ENCODE results near the gene ENDOV.

Gene ENDOV

GRCh38 chr17:80468242-80468641 is 53.3 kb downstream of the ENDOV start:
- peaks cover 55% of the 10 kb centered on the region for H3K27me3 ChIP-seq (ENCODE audit: insufficient read depth, low read length)
- H2AFZ ChIP-seq (ENCODE audit: low read depth, low read length): no peak overlapping the region
- H3K9me3 ChIP-seq (ENCODE audit: low read length): no peaks in the 10 kb centered on the region
- no peak overlapping the region for H3K4me3 ChIP-seq (ENCODE audit: low read length)
- H3K36me3 ChIP-seq (ENCODE audit: insufficient read depth, low read length): no peaks in the 10 kb centered on the region
- H3K4me1 ChIP-seq (ENCODE audit: insufficient read depth, low read length): no peaks in the 10 kb centered on the region

GRCh38 chr17:80468781-80469493 is 54.0 kb downstream of the ENDOV start:
- no peak overlapping the region for H2AFZ ChIP-seq (ENCODE audit: low read depth, low read length)
- H3K4me1 ChIP-seq (ENCODE audit: insufficient read depth, low read length): no peaks in the 10 kb centered on the region
- no peaks in the 10 kb centered on the region for H3K9me3 ChIP-seq (ENCODE audit: low read length)
- peaks cover 51% of the 10 kb centered on the region for H3K27me3 ChIP-seq (ENCODE audit: insufficient read depth, low read length)
- H3K36me3 ChIP-seq (ENCODE audit: insufficient read depth, low read length): no peaks in the 10 kb centered on the region
- H3K4me3 ChIP-seq (ENCODE audit: low read length): no peak overlapping the region

GRCh38 chr17:80469667-80470066 is 54.7 kb downstream of the ENDOV start:
- H3K36me3 ChIP-seq (ENCODE audit: insufficient read depth, low read length): no peaks in the 10 kb centered on the region
- no peaks in the 10 kb centered on the region for H3K9me3 ChIP-seq (ENCODE audit: low read length)
- H3K4me1 ChIP-seq (ENCODE audit: insufficient read depth, low read length): peaks cover 5% of the 10 kb centered on the region
- H2AFZ ChIP-seq (ENCODE audit: low read depth, low read length): no peak overlapping the region
- peaks cover 44% of the 10 kb centered on the region for H3K27me3 ChIP-seq (ENCODE audit: insufficient read depth, low read length)
- no peak overlapping the region for H3K4me3 ChIP-seq (ENCODE audit: low read length)

- no peak overlapping the region for H2AFZ ChIP-seq (ENCODE audit: low read depth, low read length)
- no peaks in the 10 kb centered on the region for H3K9me3 ChIP-seq (ENCODE audit: low read length)
- H3K36me3 ChIP-seq (ENCODE audit: insufficient read depth, low read length): no peaks in the 10 kb centered on the region
- H3K4me1 ChIP-seq (ENCODE audit: insufficient read depth, low read length): peaks cover 14% of the 10 kb centered on the region
- no peak overlapping the region for H3K4me3 ChIP-seq (ENCODE audit: low read length)
- peaks cover 39% of the 10 kb centered on the region for H3K27me3 ChIP-seq (ENCODE audit: insufficient read depth, low read length)
These were observed 55.6 kb downstream of the ENDOV start for GRCh38 chr17:80470603-80471002.

DNA sequence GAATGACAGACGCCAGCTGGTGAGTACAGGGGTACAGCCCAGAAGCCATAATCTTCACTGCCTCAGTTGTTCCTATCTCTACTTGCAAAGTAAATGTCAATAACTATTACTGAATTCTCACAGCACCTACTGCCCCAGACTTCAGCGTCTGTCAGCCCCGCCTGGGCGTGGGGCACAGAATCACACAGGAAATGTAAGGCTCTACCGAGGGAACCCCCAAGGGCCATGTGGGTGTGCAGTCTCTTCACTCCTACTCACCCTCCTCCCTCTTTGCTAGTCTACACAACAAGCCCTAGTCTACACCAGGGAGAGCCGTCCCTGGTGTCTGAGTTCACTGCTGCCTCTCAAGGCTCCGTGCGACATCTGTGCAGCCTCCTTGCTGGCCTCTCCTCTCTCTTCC is 57.0 kb downstream of the ENDOV start:
- no peak overlapping the region for H2AFZ ChIP-seq (ENCODE audit: low read depth, low read length)
- peaks cover 42% of the 10 kb centered on the region for H3K27me3 ChIP-seq (ENCODE audit: insufficient read depth, low read length)
- H3K36me3 ChIP-seq (ENCODE audit: insufficient read depth, low read length): no peaks in the 10 kb centered on the region
- H3K4me1 ChIP-seq (ENCODE audit: insufficient read depth, low read length): peaks cover 16% of the 10 kb centered on the region
- no peaks in the 10 kb centered on the region for H3K9me3 ChIP-seq (ENCODE audit: low read length)
- H3K4me3 ChIP-seq (ENCODE audit: low read length): no peak overlapping the region

DNA sequence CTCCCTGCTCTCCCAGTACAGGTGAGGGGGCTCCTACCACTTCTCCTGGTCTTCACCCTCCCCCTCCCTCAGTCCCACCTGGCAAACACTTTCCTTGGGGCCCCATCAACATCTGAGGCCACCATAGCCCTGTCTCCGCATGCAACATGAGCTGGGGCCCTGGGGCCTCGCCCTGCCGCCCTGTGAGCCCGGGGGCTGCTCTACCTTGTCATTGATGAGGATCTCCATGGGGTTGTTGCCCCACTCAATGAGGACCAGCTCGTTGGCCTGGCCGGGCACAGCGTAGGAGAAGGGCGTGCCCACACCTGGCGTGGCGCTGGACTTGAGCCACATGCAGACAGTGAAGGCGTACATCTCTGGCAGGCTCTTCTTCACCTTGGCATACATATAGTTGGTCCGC is 58.0 kb downstream of the ENDOV start:
- peaks cover 44% of the 10 kb centered on the region for H3K27me3 ChIP-seq (ENCODE audit: insufficient read depth, low read length)
- no peaks in the 10 kb centered on the region for H3K9me3 ChIP-seq (ENCODE audit: low read length)
- H2AFZ ChIP-seq (ENCODE audit: low read depth, low read length): no peak overlapping the region
- H3K4me3 ChIP-seq (ENCODE audit: low read length): no peak overlapping the region
- peaks cover 16% of the 10 kb centered on the region for H3K4me1 ChIP-seq (ENCODE audit: insufficient read depth, low read length)
- no peaks in the 10 kb centered on the region for H3K36me3 ChIP-seq (ENCODE audit: insufficient read depth, low read length)

DNA sequence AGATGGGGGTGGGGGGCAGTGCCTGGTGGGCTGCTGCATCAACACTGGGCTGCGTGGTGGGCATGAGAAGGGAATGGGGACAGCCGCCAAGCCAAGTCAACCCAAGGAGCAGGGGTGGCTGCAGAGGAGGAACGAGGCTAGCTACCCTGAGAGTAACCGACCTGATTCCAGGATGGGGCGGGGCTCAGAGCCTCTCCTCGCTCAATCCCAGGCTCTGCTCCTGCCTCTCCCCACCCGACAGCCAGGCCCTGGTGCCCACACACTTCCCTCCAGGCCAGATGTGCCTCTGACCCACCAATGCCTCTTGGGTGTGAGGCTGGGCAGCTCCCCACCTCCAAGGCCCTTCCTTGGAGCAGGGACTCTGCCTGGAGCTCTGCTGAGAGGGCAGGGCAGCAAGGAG is 58.7 kb downstream of the ENDOV start:
- H3K27me3 ChIP-seq (ENCODE audit: insufficient read depth, low read length): peaks cover 47% of the 10 kb centered on the region
- H3K4me3 ChIP-seq (ENCODE audit: low read length): no peak overlapping the region
- no peaks in the 10 kb centered on the region for H3K36me3 ChIP-seq (ENCODE audit: insufficient read depth, low read length)
- no peak overlapping the region for H2AFZ ChIP-seq (ENCODE audit: low read depth, low read length)
- H3K4me1 ChIP-seq (ENCODE audit: insufficient read depth, low read length): peaks cover 16% of the 10 kb centered on the region
- no peaks in the 10 kb centered on the region for H3K9me3 ChIP-seq (ENCODE audit: low read length)

DNA sequence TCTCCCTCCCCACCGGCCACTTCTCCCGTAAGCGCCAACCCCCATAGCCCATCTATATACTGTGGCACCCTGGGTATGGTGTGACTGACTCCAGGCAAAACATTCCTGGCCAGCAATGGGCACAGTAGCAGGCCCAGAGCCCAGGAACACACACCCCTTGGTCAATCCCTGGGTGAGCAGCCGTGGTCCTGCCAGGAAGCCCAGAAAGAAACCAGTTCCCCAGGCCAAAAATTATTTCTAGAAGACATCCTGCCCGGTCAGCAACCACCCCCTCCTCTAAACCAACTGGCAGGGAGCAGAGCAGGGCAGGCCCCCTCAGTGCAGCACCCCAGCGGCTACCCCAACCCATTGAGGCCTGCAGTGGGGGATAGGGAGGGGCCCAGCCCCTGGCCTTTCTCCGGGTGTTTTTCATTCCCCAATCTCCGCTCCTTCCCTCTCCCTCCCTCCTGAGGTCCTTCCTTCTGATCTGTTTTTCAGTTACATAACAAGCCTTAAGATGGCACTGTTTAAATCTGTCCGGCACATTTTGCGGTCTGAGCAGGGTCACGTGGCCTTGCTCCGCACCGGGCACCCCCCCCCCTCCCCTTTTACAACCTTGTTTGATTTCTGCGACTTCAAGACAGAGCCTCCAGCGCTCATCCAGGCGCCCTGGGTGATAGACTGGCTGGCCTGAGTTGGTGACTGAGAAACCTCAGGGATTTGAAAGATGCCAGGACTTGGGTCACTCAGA is 59.4 kb downstream of the ENDOV start:
- H3K9me3 ChIP-seq (ENCODE audit: low read length): no peaks in the 10 kb centered on the region
- peak overlapping the region; percentile 2 for H2AFZ ChIP-seq (ENCODE audit: low read depth, low read length)
- peaks cover 16% of the 10 kb centered on the region for H3K4me1 ChIP-seq (ENCODE audit: insufficient read depth, low read length)
- no peaks in the 10 kb centered on the region for H3K36me3 ChIP-seq (ENCODE audit: insufficient read depth, low read length)
- H3K4me3 ChIP-seq (ENCODE audit: low read length): peak overlapping the region; percentile 38
- peaks cover 54% of the 10 kb centered on the region for H3K27me3 ChIP-seq (ENCODE audit: insufficient read depth, low read length)

GRCh38 chr17:80474961-80475909 is 60.3 kb downstream of the ENDOV start:
- H3K9me3 ChIP-seq (ENCODE audit: low read length): no peaks in the 10 kb centered on the region
- peaks cover 59% of the 10 kb centered on the region for H3K27me3 ChIP-seq (ENCODE audit: insufficient read depth, low read length)
- H3K36me3 ChIP-seq (ENCODE audit: insufficient read depth, low read length): no peaks in the 10 kb centered on the region
- peak overlapping the region; percentile 38 for H3K4me3 ChIP-seq (ENCODE audit: low read length)
- peaks cover 16% of the 10 kb centered on the region for H3K4me1 ChIP-seq (ENCODE audit: insufficient read depth, low read length)
- H2AFZ ChIP-seq (ENCODE audit: low read depth, low read length): peak overlapping the region; percentile 60

GRCh38 chr17:80475910-80476876 is 61.2 kb downstream of the ENDOV start, which contains the start of gene NPTX1:
Gene NPTX1 (minus strand): TSS chr17:80476607. CDS start chr17:80476446, 161 bp downstream.
- Histone ChIP-seq H3K4me1 (ENCODE audit: insufficient read depth, low read length) (peaks cover 16% of the 10 kb centered on the region), H3K9me3 (ENCODE audit: low read length) (no peaks in the 10 kb centered on the region), H2AFZ (ENCODE audit: low read depth, low read length) (peak within 1 kb of the TSS; percentile 60), H3K27me3 (ENCODE audit: insufficient read depth, low read length) (peaks cover 67% of the 10 kb centered on the region), H3K36me3 (ENCODE audit: insufficient read depth, low read length) (no peaks in the 10 kb centered on the region), H3K4me3 (ENCODE audit: low read length) (peak within 1 kb of the TSS; percentile 38)

GRCh38 chr17:80476877-80477646 is 62.1 kb downstream of the ENDOV start:
- Histone ChIP-seq H3K36me3 (ENCODE audit: insufficient read depth, low read length) (no peaks in the 10 kb centered on the region), H3K4me1 (ENCODE audit: insufficient read depth, low read length) (peaks cover 16% of the 10 kb centered on the region), H3K27me3 (ENCODE audit: insufficient read depth, low read length) (peaks cover 69% of the 10 kb centered on the region), H3K4me3 (ENCODE audit: low read length) (no peak overlapping the region), H2AFZ (ENCODE audit: low read depth, low read length) (peak overlapping the region; percentile 51), H3K9me3 (ENCODE audit: low read length) (no peaks in the 10 kb centered on the region)
